Central memory CD8-positive, alpha-beta T cell (primary cell): ENCODE measurements around the gene FXYD4.
"Not testable (repeated sequence)": the region's sequence is repeated elsewhere in the genome, so short reads cannot be mapped to it uniquely, and the experiment has no call there.

Source experiments
- ATAC-seq: fragments of 150-1000 bp; cut with Tn5 transposase; replicated peaks from 2 replicates; pipeline ENCODE4 v1.10.0; 2022; ENCODE audit warnings: mild to moderate bottlenecking, moderate FRiP score, moderate number of reproducible peaks; ENCODE audit not compliant: poor library complexity, severe bottlenecking; ENCODE audit errors: extremely low read depth
- DNase-seq, 2 donors: peaks; one replicate each; pipeline ENCODE4 v3.0.0; 2021; ENCODE audit warnings: low spot score in 2 of 2
- H3K27ac Mint-ChIP-seq: one replicate; pipeline ENCODE4 v1.8.0; 2022; ENCODE audit warnings: low read depth, mild to moderate bottlenecking, moderate library complexity, mixed read lengths
- H3K27me3 Mint-ChIP-seq: one replicate; pipeline ENCODE4 v1.8.0; 2022; ENCODE audit warnings: mixed read lengths
- H3K36me3 Mint-ChIP-seq: one replicate; pipeline ENCODE4 v1.8.0; 2022; ENCODE audit warnings: mild to moderate bottlenecking, moderate library complexity, mixed read lengths; ENCODE audit not compliant: insufficient read depth
- H3K4me1 Mint-ChIP-seq: one replicate; pipeline ENCODE4 v1.8.0; 2022; ENCODE audit warnings: mixed read lengths
- H3K4me3 Mint-ChIP-seq: one replicate; pipeline ENCODE4 v1.8.0; 2022; ENCODE audit warnings: mild to moderate bottlenecking, moderate library complexity, mixed read lengths
- H3K9me3 Mint-ChIP-seq: one replicate; pipeline ENCODE4 v1.8.0; 2022; ENCODE audit warnings: mixed read lengths

FXYD4 gene

GRCh38 chr10:43421201-43421507 lies 49.7 kb downstream of the FXYD4 start:
- DNase-seq (no peak), ATAC-seq (no peak)
- Mint-ChIP-seq H3K4me1 (peaks cover 39% of the 10 kb centered on the region), H3K27ac (peak overlapping the region; percentile 96), H3K9me3 (no peaks in the 10 kb centered on the region), H3K36me3 (peaks cover 7% of the 10 kb centered on the region), H3K27me3 (no peaks in the 10 kb centered on the region), H3K4me3 (peak overlapping the region; percentile 87)

GRCh38 chr10:43421519-43421918 lies 50.1 kb downstream of the FXYD4 start:
- ATAC-seq (no peak), DNase-seq (no peak)
- Mint-ChIP-seq H3K27ac (peak overlapping the region; percentile 96), H3K9me3 (no peaks in the 10 kb centered on the region), H3K36me3 (peaks cover 7% of the 10 kb centered on the region), H3K4me1 (peaks cover 39% of the 10 kb centered on the region), H3K27me3 (no peaks in the 10 kb centered on the region), H3K4me3 (peak overlapping the region; percentile 87)

- not testable (repeated sequence) for H3K9me3 Mint-ChIP-seq, DNase-seq, H3K27me3 Mint-ChIP-seq, H3K36me3 Mint-ChIP-seq, ATAC-seq
- Mint-ChIP-seq H3K27ac (peak overlapping the region; percentile 96), H3K4me3 (peak overlapping the region; percentile 87), H3K4me1 (peaks cover 39% of the 10 kb centered on the region)
Measured at GRCh38 chr10:43421944-43422343, 50.5 kb downstream of the FXYD4 start.

GRCh38 chr10:43424416-43424815 lies 53.0 kb downstream of the FXYD4 start:
- no peak for DNase-seq
- Mint-ChIP-seq H3K27me3 (no peaks in the 10 kb centered on the region), H3K27ac (no peak overlapping the region), H3K9me3 (no peaks in the 10 kb centered on the region), H3K4me3 (no peak overlapping the region), H3K4me1 (peaks cover 21% of the 10 kb centered on the region), H3K36me3 (peaks cover 4% of the 10 kb centered on the region)
- ATAC-seq, result no peak
